DOHH2 (cell line): ENCODE results near the gene CFAP52.

ENCODE experiments used
- H3F3A ChIP-seq: fragments of 200-600 bp; sonication (generic), shearing (Covaris generic); 2 replicates; pipeline ENCODE4 v1.6.0; 2016; ENCODE audit warnings: antibody characterized with exemption, mild to moderate bottlenecking; ENCODE audit not compliant: control insufficient read depth, insufficient read depth
- H3K27ac ChIP-seq: fragments of 200-600 bp; sonication (generic); 2 replicates; pipeline ENCODE4 v1.5.1; 2014; ENCODE audit warnings: low read depth, mild to moderate bottlenecking, low read length, moderate library complexity
- H3K27me3 ChIP-seq: fragments of 200-600 bp; sonication (generic); 2 replicates; pipeline ENCODE4 v1.6.1; 2014; ENCODE audit warnings: mild to moderate bottlenecking, low read length, mixed read lengths; ENCODE audit not compliant: control insufficient read depth
- H3K36me3 ChIP-seq: fragments of 200-600 bp; sonication (generic); 2 replicates; pipeline ENCODE4 v1.6.1; 2014; ENCODE audit warnings: mild to moderate bottlenecking, low read length, moderate library complexity, mixed read lengths; ENCODE audit not compliant: control insufficient read depth
- H3K4me1 ChIP-seq: fragments of 200-600 bp; sonication (generic); 2 replicates; pipeline ENCODE4 v1.6.1; 2014; ENCODE audit warnings: mild to moderate bottlenecking, low read length, mixed read lengths; ENCODE audit not compliant: control insufficient read depth
- H3K4me2 ChIP-seq: fragments of 200-600 bp; sonication (generic); 2 replicates; pipeline ENCODE4 v1.6.0; 2014; ENCODE audit warnings: mild to moderate bottlenecking, low read length, moderate library complexity
- H3K4me3 ChIP-seq: fragments of 200-600 bp; sonication (generic); 2 replicates; pipeline ENCODE4 v1.5.1; 2014; ENCODE audit warnings: mild to moderate bottlenecking, low read length, mixed read lengths
- H3K79me2 ChIP-seq: fragments of 200-600 bp; sonication (generic); 2 replicates; pipeline ENCODE4 v1.6.1; 2014; ENCODE audit warnings: mild to moderate bottlenecking, low read length, mixed read lengths; ENCODE audit not compliant: control insufficient read depth
- H3K9me2 ChIP-seq: fragments of 200-600 bp; sonication (generic); replicated peaks from 2 replicates; pipeline ENCODE4 v1.6.1; 2014; ENCODE audit warnings: mild to moderate bottlenecking, low read length, mixed read lengths; ENCODE audit not compliant: control insufficient read depth
- H3K9me3 ChIP-seq: fragments of 200-600 bp; sonication (generic); 2 replicates; pipeline ENCODE4 v1.6.1; 2014; ENCODE audit warnings: antibody characterized with exemption, low read length, mixed read lengths; ENCODE audit not compliant: control insufficient read depth, insufficient read depth
- H4K20me1 ChIP-seq: fragments of 200-600 bp; sonication (generic); 2 replicates; pipeline ENCODE4 v1.6.0; 2014; ENCODE audit warnings: low read depth, mild to moderate bottlenecking, antibody characterized with exemption, low read length, moderate library complexity; ENCODE audit not compliant: control insufficient read depth, insufficient read depth
- EZH2phosphoT487 ChIP-seq: fragments of 200-600 bp; sonication (generic); IDR thresholded peaks from 2 replicates; pipeline ENCODE4 v1.6.1; 2017; ENCODE audit warnings: borderline replicate concordance, mild to moderate bottlenecking, antibody characterized with exemption, low read length, moderate library complexity, mixed read lengths
- TF ChIP-seq, protein P1 (sequence below): fragments of 200-600 bp; sonication (generic); IDR thresholded peaks from one replicate; pipeline ENCODE4 v1.5.1; 2014; ENCODE audit warnings: antibody characterized with exemption, mild to moderate bottlenecking, low read depth, low read length; ENCODE audit not compliant: poor library complexity, severe bottlenecking

Gene CFAP52

DNA sequence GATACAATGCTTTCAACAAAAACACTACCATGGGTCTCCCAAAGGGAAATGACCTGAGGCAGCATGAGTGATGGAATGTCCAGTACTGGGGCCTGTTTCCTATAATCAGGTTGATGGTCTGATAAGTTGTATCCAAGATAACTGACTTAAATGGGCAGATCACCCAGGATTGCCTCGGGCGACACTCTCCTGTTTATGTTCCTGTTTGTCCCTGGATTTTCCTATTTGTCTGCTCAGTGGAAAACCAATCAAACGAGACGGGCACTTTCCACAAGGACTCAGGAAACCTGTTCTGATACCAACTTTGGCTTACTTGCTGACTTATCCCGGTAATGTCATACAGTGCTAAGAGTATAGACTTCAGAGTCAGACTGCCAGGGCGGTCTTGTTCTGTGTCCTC lies 96.2 kb downstream of the CFAP52 start:
- no peaks in the 10 kb centered on the region for H3F3A ChIP-seq
- no peaks in the 10 kb centered on the region; the same call in 1 of the 2 replicates for H3K27me3 ChIP-seq
- H3K27ac ChIP-seq, result no peak overlapping the region
- TF ChIP-seq, protein P1, sequence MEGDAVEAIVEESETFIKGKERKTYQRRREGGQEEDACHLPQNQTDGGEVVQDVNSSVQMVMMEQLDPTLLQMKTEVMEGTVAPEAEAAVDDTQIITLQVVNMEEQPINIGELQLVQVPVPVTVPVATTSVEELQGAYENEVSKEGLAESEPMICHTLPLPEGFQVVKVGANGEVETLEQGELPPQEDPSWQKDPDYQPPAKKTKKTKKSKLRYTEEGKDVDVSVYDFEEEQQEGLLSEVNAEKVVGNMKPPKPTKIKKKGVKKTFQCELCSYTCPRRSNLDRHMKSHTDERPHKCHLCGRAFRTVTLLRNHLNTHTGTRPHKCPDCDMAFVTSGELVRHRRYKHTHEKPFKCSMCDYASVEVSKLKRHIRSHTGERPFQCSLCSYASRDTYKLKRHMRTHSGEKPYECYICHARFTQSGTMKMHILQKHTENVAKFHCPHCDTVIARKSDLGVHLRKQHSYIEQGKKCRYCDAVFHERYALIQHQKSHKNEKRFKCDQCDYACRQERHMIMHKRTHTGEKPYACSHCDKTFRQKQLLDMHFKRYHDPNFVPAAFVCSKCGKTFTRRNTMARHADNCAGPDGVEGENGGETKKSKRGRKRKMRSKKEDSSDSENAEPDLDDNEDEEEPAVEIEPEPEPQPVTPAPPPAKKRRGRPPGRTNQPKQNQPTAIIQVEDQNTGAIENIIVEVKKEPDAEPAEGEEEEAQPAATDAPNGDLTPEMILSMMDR, result no peak
- TF ChIP-seq EZH2phosphoT487, result no peak
- H4K20me1 ChIP-seq, result no peaks in the 10 kb centered on the region
- H3K4me2 ChIP-seq, result no peak overlapping the region
- no peak overlapping the region for H3K4me3 ChIP-seq
- H3K9me3 ChIP-seq, result no peaks in the 10 kb centered on the region
- no peaks in the 10 kb centered on the region for H3K36me3 ChIP-seq
- no peaks in the 10 kb centered on the region for H3K4me1 ChIP-seq
- no peaks in the 10 kb centered on the region for H3K79me2 ChIP-seq
- H3K9me2 ChIP-seq, result no peaks in the 10 kb centered on the region

DNA sequence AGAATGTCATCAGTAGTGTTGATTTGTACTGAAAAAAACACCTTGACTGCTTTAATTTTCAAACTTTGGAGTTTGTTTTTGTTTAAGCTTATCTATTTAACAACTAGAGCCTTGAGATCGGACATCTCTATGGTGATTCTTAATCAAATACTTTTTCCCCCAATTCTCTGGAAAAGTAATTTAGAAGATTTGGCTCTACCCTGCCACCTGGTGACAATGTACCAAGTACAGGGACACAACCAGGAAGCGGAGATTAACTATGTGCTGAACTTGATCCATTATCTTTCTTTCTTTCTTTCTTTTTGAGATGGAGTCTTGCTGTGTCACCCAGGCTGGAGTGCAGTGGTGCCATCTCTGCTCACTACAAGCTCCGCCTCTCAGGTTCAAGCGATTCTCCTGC lies 99.6 kb downstream of the CFAP52 start:
- no peaks in the 10 kb centered on the region for H3F3A ChIP-seq
- no peaks in the 10 kb centered on the region for H3K36me3 ChIP-seq
- no peaks in the 10 kb centered on the region for H4K20me1 ChIP-seq
- no peaks in the 10 kb centered on the region for H3K4me1 ChIP-seq
- TF ChIP-seq, protein P1, result no peak
- TF ChIP-seq EZH2phosphoT487, result no peak
- H3K4me2 ChIP-seq, result no peak overlapping the region
- no peaks in the 10 kb centered on the region for H3K9me2 ChIP-seq
- H3K27ac ChIP-seq, result no peak overlapping the region
- H3K4me3 ChIP-seq, result no peak overlapping the region
- H3K27me3 ChIP-seq, result no peaks in the 10 kb centered on the region; the same call in 1 of the 2 replicates
- H3K9me3 ChIP-seq, result peaks cover 8% of the 10 kb centered on the region
- no peaks in the 10 kb centered on the region for H3K79me2 ChIP-seq

DNA sequence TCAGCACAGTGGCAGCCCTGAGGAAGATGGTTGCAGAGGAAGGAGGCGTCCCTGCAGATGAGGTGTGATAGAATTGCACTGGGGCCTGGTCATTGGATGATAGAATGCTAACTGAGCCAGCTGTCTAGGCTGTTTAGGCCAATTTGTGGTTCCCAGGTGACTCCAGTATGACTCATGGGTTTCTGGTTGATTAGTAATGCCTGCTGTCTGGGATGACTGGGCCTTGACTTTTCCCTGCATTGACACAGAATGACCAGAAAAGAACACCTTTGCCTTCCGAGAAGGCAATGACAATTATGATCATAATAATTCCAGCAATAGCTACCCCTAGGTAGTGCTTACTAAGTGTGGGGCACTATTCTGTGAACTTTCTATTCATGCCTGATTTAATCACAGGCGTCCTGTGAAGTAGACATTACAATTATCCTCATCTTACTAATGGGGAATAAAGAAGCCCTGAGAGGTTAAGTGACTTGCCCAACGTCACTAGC lies 100.4 kb downstream of the CFAP52 start:
- no peaks in the 10 kb centered on the region for H3K79me2 ChIP-seq
- H3K4me1 ChIP-seq, result no peaks in the 10 kb centered on the region
- H3K27ac ChIP-seq, result no peak overlapping the region
- no peaks in the 10 kb centered on the region for H3K9me2 ChIP-seq
- no peak overlapping the region for H3K4me2 ChIP-seq
- no peaks in the 10 kb centered on the region for H4K20me1 ChIP-seq
- H3K27me3 ChIP-seq, result no peaks in the 10 kb centered on the region; the same call in 1 of the 2 replicates
- H3K9me3 ChIP-seq, result peaks cover 8% of the 10 kb centered on the region
- H3F3A ChIP-seq, result no peaks in the 10 kb centered on the region
- H3K4me3 ChIP-seq, result no peak overlapping the region
- TF ChIP-seq, protein P1, result no peak
- no peak for TF ChIP-seq EZH2phosphoT487
- no peaks in the 10 kb centered on the region for H3K36me3 ChIP-seq
